ENCODE measurements around the gene ARMS2. TPM values are rescaled to one million over a fixed set of nuclear protein-coding genes. Genes with fewer than 3 reads are reported as not detected.

The ARMS2 gene
- total RNA-seq, 2 donors from 2014 or later, result not detected

GRCh38 chr10:122466951-122467381 lies 12.5 kb downstream of the ARMS2 start:
- TF ChIP-seq, protein P1, sequence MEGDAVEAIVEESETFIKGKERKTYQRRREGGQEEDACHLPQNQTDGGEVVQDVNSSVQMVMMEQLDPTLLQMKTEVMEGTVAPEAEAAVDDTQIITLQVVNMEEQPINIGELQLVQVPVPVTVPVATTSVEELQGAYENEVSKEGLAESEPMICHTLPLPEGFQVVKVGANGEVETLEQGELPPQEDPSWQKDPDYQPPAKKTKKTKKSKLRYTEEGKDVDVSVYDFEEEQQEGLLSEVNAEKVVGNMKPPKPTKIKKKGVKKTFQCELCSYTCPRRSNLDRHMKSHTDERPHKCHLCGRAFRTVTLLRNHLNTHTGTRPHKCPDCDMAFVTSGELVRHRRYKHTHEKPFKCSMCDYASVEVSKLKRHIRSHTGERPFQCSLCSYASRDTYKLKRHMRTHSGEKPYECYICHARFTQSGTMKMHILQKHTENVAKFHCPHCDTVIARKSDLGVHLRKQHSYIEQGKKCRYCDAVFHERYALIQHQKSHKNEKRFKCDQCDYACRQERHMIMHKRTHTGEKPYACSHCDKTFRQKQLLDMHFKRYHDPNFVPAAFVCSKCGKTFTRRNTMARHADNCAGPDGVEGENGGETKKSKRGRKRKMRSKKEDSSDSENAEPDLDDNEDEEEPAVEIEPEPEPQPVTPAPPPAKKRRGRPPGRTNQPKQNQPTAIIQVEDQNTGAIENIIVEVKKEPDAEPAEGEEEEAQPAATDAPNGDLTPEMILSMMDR (IDR thresholded peaks at IDR 0.05), result no peak
- H3K9me3 ChIP-seq, result no peaks in the 10 kb centered on the region
- H3K27ac ChIP-seq, result peak overlapping the region in 1 of 2 donors; percentile 4
- H3K4me3 ChIP-seq, result no peak overlapping the region
- peaks cover 45 to 69% of the 10 kb centered on the region in 2 donors for H3K4me1 ChIP-seq (ENCODE audit: control insufficient read depth in 1 of 2, low read depth in 2 of 2)
- ATAC-seq (ENCODE audit: insufficient number of reproducible peaks, low FRiP score, low read depth) (no peak), DNase-seq (ENCODE audit: low spot score) (no peak)
- H3K36me3 ChIP-seq, result no peaks in the 10 kb centered on the region
- H3K27me3 ChIP-seq (replicated peaks; ENCODE audit: insufficient read depth), result no peaks in the 10 kb centered on the region

- ATAC-seq (ENCODE audit: insufficient number of reproducible peaks, low FRiP score, low read depth) (no peak), DNase-seq (ENCODE audit: low spot score) (no peak)
- peak overlapping the region in 1 of 2 donors; percentile 4 for H3K27ac ChIP-seq
- no peaks in the 10 kb centered on the region for H3K27me3 ChIP-seq (replicated peaks; ENCODE audit: insufficient read depth)
- no peak overlapping the region for H3K4me3 ChIP-seq
- no peaks in the 10 kb centered on the region for H3K36me3 ChIP-seq
- H3K4me1 ChIP-seq (ENCODE audit: control insufficient read depth in 1 of 2, low read depth in 2 of 2), result peaks cover 45 to 69% of the 10 kb centered on the region in 2 donors
- H3K9me3 ChIP-seq, result no peaks in the 10 kb centered on the region
- TF ChIP-seq, protein P1 (IDR thresholded peaks at IDR 0.05), result no peak
These were observed 13.2 kb downstream of the ARMS2 start for GRCh38 chr10:122467701-122468100.

- H3K27ac ChIP-seq, result peak overlapping the region in 1 of 2 donors; percentile 52
- H3K27me3 ChIP-seq (replicated peaks; ENCODE audit: insufficient read depth), result no peaks in the 10 kb centered on the region
- ATAC-seq (ENCODE audit: insufficient number of reproducible peaks, low FRiP score, low read depth) (no peak), DNase-seq (ENCODE audit: low spot score) (no peak)
- TF ChIP-seq, protein P1 (IDR thresholded peaks at IDR 0.05), result no peak
- H3K4me1 ChIP-seq (ENCODE audit: control insufficient read depth in 1 of 2, low read depth in 2 of 2), result peaks cover 46 to 75% of the 10 kb centered on the region in 2 donors
- no peak overlapping the region for H3K4me3 ChIP-seq
- no peaks in the 10 kb centered on the region for H3K9me3 ChIP-seq
- no peaks in the 10 kb centered on the region for H3K36me3 ChIP-seq
These were observed 14.0 kb downstream of the ARMS2 start for GRCh38 chr10:122468307-122468925.

GRCh38 chr10:122468926-122469781 lies 14.7 kb downstream of the ARMS2 start:
- no peaks in the 10 kb centered on the region for H3K36me3 ChIP-seq
- DNase-seq (ENCODE audit: low spot score), result no peak
- H3K4me3 ChIP-seq, result no peak overlapping the region
- H3K9me3 ChIP-seq, result no peaks in the 10 kb centered on the region
- peak; percentile 68 for ATAC-seq (ENCODE audit: insufficient number of reproducible peaks, low FRiP score, low read depth)
- TF ChIP-seq, protein P1 (IDR thresholded peaks at IDR 0.05), result no peak
- H3K4me1 ChIP-seq (ENCODE audit: control insufficient read depth in 1 of 2, low read depth in 2 of 2), result peaks cover 48 to 75% of the 10 kb centered on the region in 2 donors
- H3K27me3 ChIP-seq (replicated peaks; ENCODE audit: insufficient read depth), result no peaks in the 10 kb centered on the region
- peak overlapping the region; percentile 31 to 52 for H3K27ac ChIP-seq

DNA sequence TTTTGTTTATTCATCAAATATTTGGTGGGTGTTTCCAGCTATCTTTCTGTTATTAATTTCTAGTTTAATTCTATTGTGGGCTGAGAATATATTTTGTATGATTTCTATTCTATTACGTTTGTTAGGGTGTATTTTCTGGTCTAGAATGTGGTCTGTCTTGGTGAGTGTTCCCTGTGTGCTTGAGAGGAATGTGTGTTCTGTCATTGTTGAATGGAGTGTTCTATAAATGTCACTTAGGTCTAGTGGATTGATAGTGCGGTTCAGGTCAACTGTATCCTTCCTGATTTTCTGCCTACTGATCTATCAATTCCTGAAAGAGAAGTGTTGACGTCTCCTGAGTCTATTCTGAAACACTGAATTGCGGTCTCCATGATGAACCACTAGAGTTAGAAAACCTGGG lies 15.4 kb downstream of the ARMS2 start:
- no peak for DNase-seq (ENCODE audit: low spot score)
- H3K4me3 ChIP-seq, result no peak overlapping the region
- TF ChIP-seq, protein P1 (IDR thresholded peaks at IDR 0.05), result no peak
- H3K9me3 ChIP-seq, result no peaks in the 10 kb centered on the region
- H3K36me3 ChIP-seq, result no peaks in the 10 kb centered on the region
- H3K27me3 ChIP-seq (replicated peaks; ENCODE audit: insufficient read depth), result no peaks in the 10 kb centered on the region
- no peak for ATAC-seq (ENCODE audit: insufficient number of reproducible peaks, low FRiP score, low read depth)
- H3K4me1 ChIP-seq (ENCODE audit: control insufficient read depth in 1 of 2, low read depth in 2 of 2), result peaks cover 48 to 75% of the 10 kb centered on the region in 2 donors
- peak overlapping the region in 1 of 2 donors; percentile 52 for H3K27ac ChIP-seq

Measured in thoracic aorta (tissue), 2 donors.